ENCODE results near the gene RNF121. TPM values are rescaled to one million over a fixed set of nuclear protein-coding genes. Genes with fewer than 3 reads are reported as not detected.

Gene RNF121
- total RNA-seq, 1 donor from 2014 or later, result 23.0 TPM

DNA sequence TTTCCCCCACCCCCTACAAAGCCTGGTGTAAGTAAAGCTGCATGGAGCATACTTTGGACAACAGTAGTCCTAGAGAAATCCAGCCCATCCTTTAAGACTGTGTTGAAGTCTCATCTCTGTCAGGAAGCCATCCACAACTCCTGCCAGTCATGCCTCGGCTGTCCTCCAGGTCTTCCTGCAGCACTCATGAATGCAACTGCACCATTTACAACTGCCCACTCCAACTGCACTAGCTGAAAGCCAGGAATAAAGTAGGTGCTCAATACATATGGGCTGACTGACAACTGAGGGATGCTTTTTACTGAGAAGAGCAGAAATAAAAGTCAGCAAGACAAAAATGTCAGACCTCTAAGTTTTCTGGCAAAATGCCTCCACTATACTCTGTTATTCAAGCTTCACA lies 97.2 kb downstream of the RNF121 start:
- TF ChIP-seq, protein P1, sequence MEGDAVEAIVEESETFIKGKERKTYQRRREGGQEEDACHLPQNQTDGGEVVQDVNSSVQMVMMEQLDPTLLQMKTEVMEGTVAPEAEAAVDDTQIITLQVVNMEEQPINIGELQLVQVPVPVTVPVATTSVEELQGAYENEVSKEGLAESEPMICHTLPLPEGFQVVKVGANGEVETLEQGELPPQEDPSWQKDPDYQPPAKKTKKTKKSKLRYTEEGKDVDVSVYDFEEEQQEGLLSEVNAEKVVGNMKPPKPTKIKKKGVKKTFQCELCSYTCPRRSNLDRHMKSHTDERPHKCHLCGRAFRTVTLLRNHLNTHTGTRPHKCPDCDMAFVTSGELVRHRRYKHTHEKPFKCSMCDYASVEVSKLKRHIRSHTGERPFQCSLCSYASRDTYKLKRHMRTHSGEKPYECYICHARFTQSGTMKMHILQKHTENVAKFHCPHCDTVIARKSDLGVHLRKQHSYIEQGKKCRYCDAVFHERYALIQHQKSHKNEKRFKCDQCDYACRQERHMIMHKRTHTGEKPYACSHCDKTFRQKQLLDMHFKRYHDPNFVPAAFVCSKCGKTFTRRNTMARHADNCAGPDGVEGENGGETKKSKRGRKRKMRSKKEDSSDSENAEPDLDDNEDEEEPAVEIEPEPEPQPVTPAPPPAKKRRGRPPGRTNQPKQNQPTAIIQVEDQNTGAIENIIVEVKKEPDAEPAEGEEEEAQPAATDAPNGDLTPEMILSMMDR (IDR thresholded peaks at IDR 0.05; ENCODE audit: borderline replicate concordance), result no peak
- Histone ChIP-seq H3K9me3 (replicated peaks) (no peaks in the 10 kb centered on the region), H3K4me3 (no peak overlapping the region), H3K36me3 (peaks cover 88% of the 10 kb centered on the region), H3K27me3 (ENCODE audit: low read depth) (no peaks in the 10 kb centered on the region), H3K4me1 (peaks cover 69% of the 10 kb centered on the region), H3K27ac (replicated peaks) (peak overlapping the region; percentile 52)
- intact Hi-C loops (cut with micrococcal nuclease), result no loop called here
- DNase-seq, result no peak

DNA sequence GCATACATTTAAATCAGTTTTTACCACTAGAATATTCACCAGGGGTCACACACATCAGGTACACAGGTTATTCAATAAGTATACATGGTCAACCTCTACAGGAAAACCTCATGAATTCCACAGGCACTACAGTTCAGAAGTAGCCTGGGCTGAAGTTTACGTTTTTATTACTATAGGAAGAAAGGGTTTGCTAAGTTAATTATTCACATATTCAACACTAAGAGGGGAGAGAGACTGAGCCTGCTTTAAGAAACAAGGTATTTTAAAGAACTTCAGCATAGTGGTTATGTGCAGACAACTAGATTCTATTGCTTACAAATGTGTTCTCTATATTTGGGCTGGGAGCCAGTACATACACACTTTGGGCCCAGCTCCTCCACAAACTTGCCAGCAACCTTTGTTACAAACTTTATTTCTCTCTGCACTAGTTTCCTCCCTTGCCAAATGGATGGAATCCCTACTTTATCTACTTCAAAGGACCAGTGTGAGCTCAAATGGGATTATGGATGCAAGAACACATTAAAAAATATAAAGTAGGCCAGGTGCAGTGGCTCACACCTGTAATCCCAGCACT lies 101.7 kb downstream of the RNF121 start:
- DNase-seq, result no peak
- Histone ChIP-seq H3K36me3 (peaks cover 86% of the 10 kb centered on the region), H3K9me3 (replicated peaks) (no peaks in the 10 kb centered on the region), H3K27ac (replicated peaks) (no peak overlapping the region), H3K27me3 (ENCODE audit: low read depth) (no peaks in the 10 kb centered on the region), H3K4me1 (peaks cover 99% of the 10 kb centered on the region), H3K4me3 (no peak overlapping the region)
- TF ChIP-seq, protein P1 (IDR thresholded peaks at IDR 0.05; ENCODE audit: borderline replicate concordance), result no peak
- intact Hi-C loops (cut with micrococcal nuclease), result no loop called here

DNA sequence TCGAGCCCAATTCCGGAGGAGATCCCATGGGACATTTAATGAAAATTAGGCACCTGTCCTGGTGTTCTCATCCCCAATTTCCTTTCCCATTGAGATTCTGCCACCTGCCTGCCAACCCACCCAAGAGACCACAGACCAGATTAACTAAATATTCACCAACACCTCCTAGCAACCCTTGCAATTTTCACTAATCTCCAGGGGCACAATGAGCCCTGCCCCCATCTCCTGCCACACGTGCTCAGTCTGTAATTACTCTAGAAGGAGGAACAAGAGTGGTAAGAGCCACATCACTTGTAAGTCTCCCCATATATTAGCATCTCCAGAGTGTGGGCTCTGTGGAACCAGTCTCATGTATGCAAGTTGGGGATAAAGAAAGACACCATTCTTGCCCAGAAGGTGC lies 107.8 kb downstream of the RNF121 start:
- no peaks in the 10 kb centered on the region for H3K27me3 ChIP-seq (ENCODE audit: low read depth)
- peak overlapping the region; percentile 19 for H3K27ac ChIP-seq (replicated peaks)
- H3K4me1 ChIP-seq, result peaks cover 89% of the 10 kb centered on the region
- DNase-seq, result no peak
- intact Hi-C loops (cut with micrococcal nuclease), result no loop called here
- H3K9me3 ChIP-seq (replicated peaks), result no peaks in the 10 kb centered on the region
- H3K36me3 ChIP-seq, result peaks cover 35% of the 10 kb centered on the region
- peak overlapping the region; percentile 2 for H3K4me3 ChIP-seq
- TF ChIP-seq, protein P1 (IDR thresholded peaks at IDR 0.05; ENCODE audit: borderline replicate concordance), result no peak

DNA sequence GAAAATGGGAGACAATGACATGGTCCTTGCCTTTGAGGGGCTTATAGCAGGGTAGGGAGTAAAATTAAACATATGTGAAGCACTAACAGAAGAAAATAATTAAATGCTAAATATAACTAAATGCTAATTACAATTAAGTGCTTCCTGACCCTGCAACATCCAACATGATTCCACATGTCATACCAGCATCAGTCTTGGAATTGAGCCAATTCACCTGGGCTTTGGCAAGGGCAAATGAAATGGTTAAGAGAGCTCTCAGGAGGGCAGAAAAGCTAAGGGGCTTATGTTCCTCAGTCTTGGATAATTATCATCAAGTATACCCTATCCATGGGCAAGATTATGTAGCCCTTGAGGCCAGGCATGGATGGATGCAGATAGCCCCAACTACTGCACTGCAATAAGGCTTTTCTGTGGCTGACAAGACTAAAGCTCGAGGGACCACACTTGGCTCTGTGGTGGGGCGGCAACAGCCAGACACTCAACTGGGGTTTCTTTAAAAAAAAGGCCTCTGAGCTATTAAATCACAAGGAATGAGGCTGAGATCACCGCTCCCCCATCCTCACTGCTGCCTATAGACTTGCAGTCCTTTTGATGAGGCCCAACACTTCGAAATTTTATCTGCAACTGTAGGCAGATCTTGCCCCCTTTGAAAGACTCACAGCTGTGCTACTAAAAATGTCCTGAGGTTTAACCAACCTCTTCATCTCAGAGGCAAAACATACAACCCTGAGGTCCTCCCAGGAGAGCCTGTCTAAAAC lies 108.9 kb downstream of the RNF121 start:
- H3K27me3 ChIP-seq (ENCODE audit: low read depth), result no peaks in the 10 kb centered on the region
- no peaks in the 10 kb centered on the region for H3K9me3 ChIP-seq (replicated peaks)
- H3K4me3 ChIP-seq, result peak overlapping the region; percentile 76
- H3K36me3 ChIP-seq, result peaks cover 31% of the 10 kb centered on the region
- intact Hi-C loops (cut with micrococcal nuclease), result no loop called here
- TF ChIP-seq, protein P1 (IDR thresholded peaks at IDR 0.05; ENCODE audit: borderline replicate concordance), result no peak
- H3K4me1 ChIP-seq, result peaks cover 89% of the 10 kb centered on the region
- H3K27ac ChIP-seq (replicated peaks), result peak overlapping the region; percentile 98
- peak; percentile 40 for DNase-seq

DNA sequence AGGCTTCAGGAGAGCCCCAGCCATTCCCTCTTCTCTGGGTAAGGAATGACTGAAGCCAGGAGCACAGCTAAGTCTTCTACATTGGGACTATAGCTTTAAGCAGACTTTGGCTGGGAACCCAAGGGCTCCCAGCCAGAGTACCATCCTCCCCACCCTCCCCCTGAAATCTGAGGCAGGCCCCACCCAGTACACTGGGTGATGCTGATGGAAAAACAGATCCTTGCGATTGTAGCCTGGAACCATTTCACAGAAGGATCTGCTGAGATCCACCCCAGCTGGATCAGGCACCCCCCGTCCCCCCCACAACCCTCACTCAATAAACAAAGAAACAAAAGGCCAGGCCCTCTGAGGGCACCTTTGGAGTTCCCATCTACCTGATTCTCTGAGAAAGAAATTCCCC lies 109.6 kb downstream of the RNF121 start:
- no peaks in the 10 kb centered on the region for H3K9me3 ChIP-seq (replicated peaks)
- H3K4me1 ChIP-seq, result peaks cover 86% of the 10 kb centered on the region
- peak overlapping the region; percentile 98 for H3K27ac ChIP-seq (replicated peaks)
- H3K36me3 ChIP-seq, result peaks cover 23% of the 10 kb centered on the region
- TF ChIP-seq, protein P1 (IDR thresholded peaks at IDR 0.05; ENCODE audit: borderline replicate concordance), result no peak
- intact Hi-C loops (cut with micrococcal nuclease), result no loop called here
- no peaks in the 10 kb centered on the region for H3K27me3 ChIP-seq (ENCODE audit: low read depth)
- DNase-seq, result peak; percentile 67
- H3K4me3 ChIP-seq, result peak overlapping the region; percentile 76

All from left ventricle myocardium inferior (tissue), 1 donor.